Esophagus muscularis mucosa (tissue), 4 donors: ENCODE data around the gene ATG2B. TPM values are rescaled to one million over a fixed set of nuclear protein-coding genes. Genes with fewer than 3 reads are reported as not detected.
A peak's percentile ranks its signal among the peaks of the same experiment; 100 is the strongest.

Source experiments
- DNase-seq: peaks from one replicate; pipeline ENCODE4 v3.0.0-alpha.2; 2017; ENCODE audit errors: extremely low spot score
- H3K27ac ChIP-seq, 4 donors: fragments of 200-600 bp; sonication (generic); replicated peaks in 1 of 4; 1 replicate in 3 of 4; 2 replicates in 1 of 4; pipeline ENCODE4 v1.5.1; 2016 to 2019; ENCODE audit warnings: mild to moderate bottlenecking in 1 of 4
- H3K27me3 ChIP-seq, 4 donors: fragments of 200-600 bp; sonication (generic); one replicate each; pipeline versions ENCODE4 v1.5.1 to v1.6.0; 2016 to 2019
- H3K36me3 ChIP-seq, 4 donors: fragments of 200-600 bp; sonication (generic); one replicate each; pipeline ENCODE4 v1.5.1; 2016 to 2019
- H3K4me1 ChIP-seq, 4 donors: fragments of 200-600 bp; sonication (generic); one replicate each; pipeline ENCODE4 v1.5.1; 2016 to 2019
- H3K4me3 ChIP-seq, 4 donors: fragments of 200-600 bp; sonication (generic); 1 replicate in 2 of 4; 2 replicates in 2 of 4; pipeline ENCODE4 v1.5.1; 2016 to 2019; ENCODE audit warnings: mild to moderate bottlenecking in 4 of 4, moderate library complexity in 1 of 4
- H3K9me3 ChIP-seq, 4 donors: fragments of 200-600 bp; sonication (generic); 1 replicate in 3 of 4; 2 replicates in 1 of 4; pipeline ENCODE4 v1.5.1; 2016 to 2019
- EP300 ChIP-seq: sonication (generic); formaldehyde crosslinking; IDR thresholded peaks from one replicate; pipeline ENCODE4 v1.6.1; 2017; ENCODE audit warnings: antibody characterized with exemption
- POLR2A ChIP-seq: fragments of 450-650 bp; IDR thresholded peaks from one replicate; pipeline ENCODE4 v1.6.1; 2017; ENCODE audit warnings: antibody characterized with exemption, moderate library complexity, mild to moderate bottlenecking, low read depth
- POLR2AphosphoS5 ChIP-seq, 2 donors: sonication (generic); formaldehyde crosslinking; IDR thresholded peaks; one replicate each; pipeline ENCODE4 v1.6.1; 2017; ENCODE audit warnings: antibody characterized with exemption in 2 of 2
- WGBS: methylation state at CpG from one replicate; pipeline ENCODE4 v1.1.5; 2018; 5-methylcytosine and 5-hydroxymethylcytosine counted together
- intact Hi-C: fragments of 100-400 bp; cut with DNase I; formaldehyde crosslinking; loops from one replicate; pipeline ENCODE4 v1.15.1; 2023
- total RNA-seq, 4 donors: library from RNA; depleted of rRNA; stranded (reverse); fragments of >200 nt; gene quantifications; one replicate each; pipeline versions ENCODE4 v1.1.0 to v1.2.1, GENCODE V29; 2016
- TF ChIP-seq, protein P1 (sequence below), 3 experiments: fragments of 200-600 bp in 2 of 3; fragments of 450-650 bp in 1 of 3; sonication (generic) in 2 of 3; IDR thresholded peaks; one replicate each; pipeline ENCODE4 v1.5.1; 2017 to 2019; ENCODE audit warnings: antibody characterized with exemption in 3 of 3, mild to moderate bottlenecking in 2 of 3, moderate library complexity in 1 of 3

The ATG2B gene
- total RNA-seq, 4 donors from 2014 or later = 18.2 to 26.6 (median 23.1) TPM

DNA sequence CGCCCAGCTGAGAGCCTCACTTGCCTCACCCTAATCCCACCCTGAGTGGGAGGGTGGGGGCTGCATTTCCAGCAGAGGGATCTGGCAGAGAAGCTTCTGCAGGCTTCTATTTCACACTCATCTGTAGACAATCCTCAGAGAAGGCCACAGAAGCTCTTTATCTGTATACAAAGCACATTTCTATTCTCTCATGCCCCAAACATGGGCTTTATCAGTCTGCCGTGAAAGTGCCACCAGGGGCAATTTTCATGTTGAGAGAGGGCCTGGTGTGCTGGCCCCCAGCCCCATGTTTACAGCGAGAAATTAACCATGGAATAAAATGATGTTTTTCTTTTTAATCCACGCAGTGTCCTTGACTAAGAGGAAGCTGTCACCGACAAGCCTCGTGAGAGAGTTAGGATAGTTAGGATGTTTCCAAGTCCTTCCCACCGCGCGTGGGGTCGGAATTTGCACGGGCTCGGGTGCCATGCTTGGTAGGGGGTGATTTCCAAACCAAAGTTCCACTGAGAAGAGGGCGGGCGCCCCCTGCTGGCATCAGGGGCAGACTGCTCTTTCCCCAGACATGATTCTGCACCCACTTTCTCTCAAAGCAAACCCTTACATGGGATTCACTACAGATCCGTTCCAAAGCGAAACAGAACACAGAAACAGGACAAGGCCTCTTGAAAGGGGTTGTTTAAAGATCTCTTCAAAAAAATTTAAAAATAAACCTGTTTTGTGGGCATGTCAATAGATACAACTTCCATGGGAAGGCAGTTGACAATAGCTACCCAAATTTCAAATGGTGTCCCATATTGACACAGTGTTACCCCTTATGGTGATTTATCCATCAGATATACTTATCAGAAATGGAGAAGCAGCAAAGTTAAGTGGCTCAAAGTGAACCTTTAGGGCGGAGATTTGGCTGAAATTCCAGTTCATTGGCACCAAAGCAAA, 87.7 kb downstream of the ATG2B start:
- peak; percentile 91 for DNase-seq
- no peaks in the 10 kb centered on the region for H3K27me3 ChIP-seq
- TF ChIP-seq, protein P1, sequence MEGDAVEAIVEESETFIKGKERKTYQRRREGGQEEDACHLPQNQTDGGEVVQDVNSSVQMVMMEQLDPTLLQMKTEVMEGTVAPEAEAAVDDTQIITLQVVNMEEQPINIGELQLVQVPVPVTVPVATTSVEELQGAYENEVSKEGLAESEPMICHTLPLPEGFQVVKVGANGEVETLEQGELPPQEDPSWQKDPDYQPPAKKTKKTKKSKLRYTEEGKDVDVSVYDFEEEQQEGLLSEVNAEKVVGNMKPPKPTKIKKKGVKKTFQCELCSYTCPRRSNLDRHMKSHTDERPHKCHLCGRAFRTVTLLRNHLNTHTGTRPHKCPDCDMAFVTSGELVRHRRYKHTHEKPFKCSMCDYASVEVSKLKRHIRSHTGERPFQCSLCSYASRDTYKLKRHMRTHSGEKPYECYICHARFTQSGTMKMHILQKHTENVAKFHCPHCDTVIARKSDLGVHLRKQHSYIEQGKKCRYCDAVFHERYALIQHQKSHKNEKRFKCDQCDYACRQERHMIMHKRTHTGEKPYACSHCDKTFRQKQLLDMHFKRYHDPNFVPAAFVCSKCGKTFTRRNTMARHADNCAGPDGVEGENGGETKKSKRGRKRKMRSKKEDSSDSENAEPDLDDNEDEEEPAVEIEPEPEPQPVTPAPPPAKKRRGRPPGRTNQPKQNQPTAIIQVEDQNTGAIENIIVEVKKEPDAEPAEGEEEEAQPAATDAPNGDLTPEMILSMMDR (IDR thresholded peaks at IDR 0.05) = peak; percentile 91 to 96 (median 94)
- no peak for TF ChIP-seq POLR2A
- TF ChIP-seq POLR2AphosphoS5 (IDR thresholded peaks at IDR 0.05) = peak; percentile 10 to 45
- H3K27ac ChIP-seq = peak overlapping the region; percentile 27 to 56 (median 45)
- intact Hi-C loops = loop anchor here (1.0 kb wide), 1 partner anchor 175 kb away; no protein-coding TSS in a partner anchor
- peaks cover 0 to 19% (median 15%) of the 10 kb centered on the region in 4 donors for H3K4me1 ChIP-seq
- peaks cover 0 to 27% (median 16%) of the 10 kb centered on the region in 4 donors for H3K9me3 ChIP-seq
- H3K36me3 ChIP-seq = peaks cover 0 to 6% (median 0%) of the 10 kb centered on the region in 4 donors
- H3K4me3 ChIP-seq = no peak overlapping the region
- WGBS = 16% methylated on average over 17 of the region's 17 CpGs

DNA sequence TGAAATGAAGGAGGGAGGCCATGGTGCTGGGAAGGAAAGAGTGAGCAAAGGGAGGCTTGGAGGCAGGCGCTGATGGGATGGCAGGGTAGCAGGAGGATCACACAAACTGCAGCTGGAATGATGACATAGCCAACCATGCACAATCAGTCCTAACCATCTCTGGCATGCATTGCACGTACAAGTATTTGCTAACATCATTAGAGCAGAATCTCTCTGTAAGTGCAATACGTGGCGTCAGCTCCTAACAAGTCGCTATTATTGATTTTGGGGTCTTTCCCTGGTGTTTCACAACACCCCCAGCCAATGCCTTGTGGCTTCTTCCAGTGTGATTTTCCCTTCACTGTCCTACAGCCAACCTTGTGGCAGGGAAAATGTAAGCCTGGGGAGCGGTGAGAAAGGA, 88.6 kb downstream of the ATG2B start:
- TF ChIP-seq, protein P1 (IDR thresholded peaks at IDR 0.05) = no peak
- TF ChIP-seq POLR2AphosphoS5 (IDR thresholded peaks at IDR 0.05) (peak; percentile 21 to 38), EP300 (no peak), POLR2A (no peak)
- peaks cover 0 to 22% (median 20%) of the 10 kb centered on the region in 4 donors for H3K4me1 ChIP-seq
- H3K9me3 ChIP-seq = peaks cover 0 to 27% (median 16%) of the 10 kb centered on the region in 4 donors
- intact Hi-C loops = no loop called here
- DNase-seq = peak; percentile 91
- no peaks in the 10 kb centered on the region for H3K27me3 ChIP-seq
- H3K36me3 ChIP-seq = peaks cover 0 to 1% (median 0%) of the 10 kb centered on the region in 4 donors
- H3K27ac ChIP-seq = peak overlapping the region; percentile 2 to 56 (median 22)
- 82% methylated on average over 6 of the region's 6 CpGs for WGBS
- H3K4me3 ChIP-seq = no peak overlapping the region

DNA sequence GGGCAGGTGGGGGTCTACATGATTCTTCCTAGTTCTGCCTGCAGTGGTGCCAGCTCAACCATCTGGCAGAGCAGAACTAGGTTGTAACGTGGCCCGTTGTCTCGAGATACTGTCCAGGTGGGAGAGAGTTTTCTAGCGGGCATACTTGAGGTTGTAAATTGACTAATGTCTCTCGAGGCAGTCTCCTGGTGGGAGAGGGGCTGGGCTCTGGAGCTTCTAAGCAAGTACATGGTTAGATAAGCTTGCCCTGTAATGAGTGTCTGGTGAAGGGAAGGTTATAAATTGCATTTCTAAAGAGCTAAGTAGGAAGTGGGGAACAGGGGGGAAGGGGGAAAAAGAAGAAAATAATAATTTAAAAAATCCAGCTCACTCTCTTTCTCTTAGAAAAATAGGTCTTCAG, 89.0 kb downstream of the ATG2B start:
- peak; percentile 90 for DNase-seq
- 93% methylated on average over 5 of the region's 5 CpGs for WGBS
- no peak for TF ChIP-seq POLR2A
- TF ChIP-seq POLR2AphosphoS5 (IDR thresholded peaks at IDR 0.05) = no peak
- TF ChIP-seq, protein P1 (IDR thresholded peaks at IDR 0.05) = no peak
- TF ChIP-seq EP300 = no peak
- Histone ChIP-seq H3K27me3 (no peaks in the 10 kb centered on the region), H3K27ac (peak overlapping the region in 3 of 4 donors; percentile 2 to 56 (median 5)), H3K9me3 (peaks cover 0 to 27% (median 16%) of the 10 kb centered on the region in 4 donors), H3K4me3 (no peak overlapping the region), H3K4me1 (peaks cover 0 to 26% (median 24%) of the 10 kb centered on the region in 4 donors), H3K36me3 (no peaks in the 10 kb centered on the region)
- intact Hi-C loops = no loop called here

DNA sequence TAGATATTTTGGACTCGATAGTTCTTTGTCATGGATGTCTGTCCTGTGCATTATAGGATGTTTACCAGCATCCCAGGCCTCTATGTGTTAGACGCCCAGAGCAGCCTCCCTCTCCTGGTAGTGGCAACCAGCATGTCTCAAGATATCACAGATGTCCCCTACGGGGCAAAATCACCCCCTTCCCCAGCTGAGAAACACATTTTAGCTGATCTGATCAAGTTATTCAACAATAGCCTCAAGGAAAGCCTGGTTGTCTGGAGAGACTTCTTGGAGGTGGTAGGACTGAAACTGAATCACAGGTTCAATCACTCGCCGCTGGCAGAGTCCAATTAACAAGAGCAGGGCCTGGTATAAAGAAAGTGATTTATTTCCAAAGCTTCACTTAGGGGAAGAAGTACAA, 89.5 kb downstream of the ATG2B start:
- DNase-seq = peak; percentile 87
- no peak overlapping the region for H3K4me3 ChIP-seq
- intact Hi-C loops = no loop called here
- 94% methylated on average over 5 of the region's 5 CpGs for WGBS
- H3K27ac ChIP-seq = peak overlapping the region in 1 of 4 donors; percentile 56
- TF ChIP-seq POLR2AphosphoS5 (IDR thresholded peaks at IDR 0.05) = no peak
- no peak for TF ChIP-seq EP300
- TF ChIP-seq, protein P1 (IDR thresholded peaks at IDR 0.05) = no peak
- no peak for TF ChIP-seq POLR2A
- no peaks in the 10 kb centered on the region for H3K36me3 ChIP-seq
- no peaks in the 10 kb centered on the region for H3K27me3 ChIP-seq
- peaks cover 0 to 26% (median 16%) of the 10 kb centered on the region in 4 donors for H3K9me3 ChIP-seq
- H3K4me1 ChIP-seq = peaks cover 0 to 31% (median 28%) of the 10 kb centered on the region in 4 donors
